ENCODE results near the gene FMN1.

FMN1 gene

DNA sequence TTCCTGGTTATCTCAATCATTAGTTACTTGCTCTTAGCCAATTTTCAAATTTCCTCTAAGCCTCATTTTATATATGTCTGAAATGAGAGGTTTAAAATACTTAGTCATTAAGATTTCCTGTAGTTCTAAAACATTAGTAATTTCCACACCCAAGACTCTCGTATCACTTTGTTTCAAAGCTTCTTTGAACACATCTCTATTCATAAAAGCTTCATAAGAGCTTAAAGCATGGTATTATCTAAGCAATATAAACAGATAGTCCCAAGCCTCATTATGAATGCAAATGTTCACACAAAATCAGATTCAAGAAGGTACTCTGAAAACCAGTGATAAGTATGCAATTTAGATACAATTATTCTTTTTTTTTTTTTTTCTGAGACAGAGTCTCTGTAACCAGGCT lies 217.0 kb downstream of the FMN1 start:
- H3K4me2 ChIP-seq = no peak overlapping the region
- H3K36me3 ChIP-seq = peaks cover 0 to 8% (median 0%) of the 10 kb centered on the region in 11 experiments; a peak in 2 of 22 replicates
- H3K27me3 ChIP-seq = no peaks in the 10 kb centered on the region
- no peaks in the 10 kb centered on the region for H3K4me1 ChIP-seq
- H3K4me3 ChIP-seq = no peak overlapping the region
- H3K9me3 ChIP-seq (replicated peaks in 1 of 11) = no peaks in the 10 kb centered on the region
- no peak for TF ChIP-seq Cebpa-rat (IDR thresholded peaks at IDR 0.05)
- H3K27ac ChIP-seq = no peak overlapping the region
- no peak overlapping the region for H3K9ac ChIP-seq
- peaks cover 0 to 100% (median 0%) of the 10 kb centered on the region in 11 experiments; a peak in 5 of 22 replicates for H4K20me1 ChIP-seq

DNA sequence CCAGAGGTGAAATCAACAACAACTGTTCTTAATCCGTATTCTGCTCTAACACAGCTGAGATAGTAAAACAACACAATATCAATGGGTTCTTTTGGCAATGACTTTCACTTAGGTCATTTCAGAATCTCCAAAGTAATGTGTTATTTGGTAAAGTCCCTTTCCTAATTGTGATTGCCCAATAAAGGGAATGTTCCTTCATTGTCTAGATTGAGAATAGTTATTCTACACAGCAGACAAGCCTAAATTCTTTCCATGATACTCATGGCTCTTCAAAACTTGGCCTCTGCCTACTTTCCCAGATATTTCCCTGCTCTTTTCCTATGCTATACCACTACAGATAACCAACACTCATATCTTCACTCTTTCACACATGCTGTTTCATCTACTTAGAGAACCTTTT lies 219.8 kb downstream of the FMN1 start:
- Histone ChIP-seq H4K20me1 (peaks cover 0 to 100% (median 0%) of the 10 kb centered on the region in 11 experiments; a peak in 5 of 22 replicates), H3K4me1 (no peaks in the 10 kb centered on the region), H3K4me2 (no peak overlapping the region), H3K9me3 (replicated peaks in 1 of 11) (no peaks in the 10 kb centered on the region), H3K9ac (no peak overlapping the region), H3K27ac (no peak overlapping the region), H3K27me3 (no peaks in the 10 kb centered on the region), H3K36me3 (peaks cover 0 to 8% (median 0%) of the 10 kb centered on the region in 11 experiments; a peak in 2 of 22 replicates), H3K4me3 (no peak overlapping the region)
- TF ChIP-seq Cebpa-rat (IDR thresholded peaks at IDR 0.05) = no peak

DNA sequence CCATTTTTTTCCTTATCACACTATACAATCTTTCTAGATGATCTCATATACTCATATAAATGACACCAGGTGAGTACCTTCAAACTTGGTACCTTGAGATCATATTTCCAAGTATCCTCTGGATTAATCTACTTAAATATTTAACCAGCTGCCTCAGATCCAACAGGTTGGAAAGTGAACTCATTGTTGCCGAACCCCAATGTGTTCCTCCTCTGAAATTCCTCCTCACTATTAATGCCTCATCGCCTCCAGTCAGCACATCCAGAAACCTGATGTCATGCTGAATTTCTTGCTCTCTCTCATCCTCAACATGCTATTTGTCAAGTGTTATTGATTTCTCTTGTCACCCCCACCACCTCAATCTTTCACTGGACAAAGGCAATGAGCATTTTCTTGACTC lies 221.8 kb downstream of the FMN1 start:
- Histone ChIP-seq H3K9ac (no peak overlapping the region), H3K4me3 (no peak overlapping the region), H4K20me1 (peaks cover 0 to 97% (median 0%) of the 10 kb centered on the region in 11 experiments; a peak in 5 of 22 replicates), H3K9me3 (replicated peaks in 1 of 11) (no peaks in the 10 kb centered on the region), H3K27me3 (no peaks in the 10 kb centered on the region), H3K4me1 (no peaks in the 10 kb centered on the region), H3K36me3 (peaks cover 0 to 25% (median 0%) of the 10 kb centered on the region in 11 experiments; a peak in 4 of 22 replicates), H3K27ac (no peak overlapping the region), H3K4me2 (no peak overlapping the region)
- no peak for TF ChIP-seq Cebpa-rat (IDR thresholded peaks at IDR 0.05)

DNA sequence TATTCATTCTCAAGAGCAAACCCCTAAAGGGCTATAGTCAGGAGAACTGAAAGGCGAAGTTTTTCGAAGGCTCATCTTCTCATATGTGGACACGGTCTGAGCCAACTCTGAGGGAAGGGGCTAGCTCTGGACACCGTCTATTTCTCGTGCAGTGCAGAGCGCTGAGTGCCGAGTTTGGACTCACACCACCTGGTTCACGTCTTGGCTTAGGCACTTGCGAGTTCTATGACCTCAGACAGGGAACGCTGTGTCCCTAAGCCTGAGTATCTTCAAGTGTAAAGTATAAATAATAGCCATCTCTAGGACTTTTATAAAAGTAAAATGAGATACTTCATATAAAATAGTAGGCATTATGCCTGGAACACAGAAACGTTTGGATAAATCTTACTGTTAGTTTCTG lies 223.7 kb downstream of the FMN1 start:
- H3K4me2 ChIP-seq = no peak overlapping the region
- H3K27me3 ChIP-seq = no peaks in the 10 kb centered on the region
- H3K9ac ChIP-seq = no peak overlapping the region
- H4K20me1 ChIP-seq = peaks cover 0 to 97% (median 0%) of the 10 kb centered on the region in 11 experiments; a peak in 5 of 22 replicates
- no peak overlapping the region for H3K27ac ChIP-seq
- TF ChIP-seq Cebpa-rat (IDR thresholded peaks at IDR 0.05) = no peak
- no peaks in the 10 kb centered on the region for H3K9me3 ChIP-seq (replicated peaks in 1 of 11)
- H3K4me3 ChIP-seq = no peak overlapping the region
- H3K4me1 ChIP-seq = no peaks in the 10 kb centered on the region
- peaks cover 0 to 37% (median 0%) of the 10 kb centered on the region in 11 experiments; a peak in 4 of 22 replicates for H3K36me3 ChIP-seq

DNA sequence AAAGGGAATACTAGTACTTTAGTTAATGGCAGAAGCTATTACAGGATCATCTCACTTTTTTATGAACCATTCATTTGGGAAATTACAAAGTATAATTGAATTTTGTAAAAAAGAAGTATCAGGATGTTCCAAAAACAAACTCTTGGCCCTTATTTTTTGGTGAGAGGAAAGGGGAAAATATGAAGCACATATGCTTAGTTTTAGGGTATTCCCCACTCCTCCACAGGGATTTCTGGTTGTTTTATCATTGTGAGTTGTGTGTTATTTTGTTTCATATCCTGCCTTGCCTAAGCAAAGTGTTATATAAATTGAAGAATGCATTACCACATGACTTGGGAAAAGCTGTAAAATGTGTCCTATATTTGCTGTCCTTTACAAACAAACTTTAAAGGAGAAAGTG lies 227.0 kb downstream of the FMN1 start:
- H3K36me3 ChIP-seq = peaks cover 0 to 61% (median 0%) of the 10 kb centered on the region in 11 experiments; a peak in 4 of 22 replicates
- peaks cover 0 to 87% (median 0%) of the 10 kb centered on the region in 11 experiments; a peak in 4 of 22 replicates for H4K20me1 ChIP-seq
- no peak overlapping the region for H3K4me3 ChIP-seq
- peaks cover 0 to 7% (median 0%) of the 10 kb centered on the region in 11 experiments; a peak in 1 of 22 replicates for H3K9me3 ChIP-seq (replicated peaks in 1 of 11)
- H3K4me2 ChIP-seq = no peak overlapping the region
- no peak overlapping the region for H3K9ac ChIP-seq
- TF ChIP-seq Cebpa-rat (IDR thresholded peaks at IDR 0.05) = no peak
- H3K27me3 ChIP-seq = no peaks in the 10 kb centered on the region
- no peak overlapping the region for H3K27ac ChIP-seq
- H3K4me1 ChIP-seq = no peaks in the 10 kb centered on the region

DNA sequence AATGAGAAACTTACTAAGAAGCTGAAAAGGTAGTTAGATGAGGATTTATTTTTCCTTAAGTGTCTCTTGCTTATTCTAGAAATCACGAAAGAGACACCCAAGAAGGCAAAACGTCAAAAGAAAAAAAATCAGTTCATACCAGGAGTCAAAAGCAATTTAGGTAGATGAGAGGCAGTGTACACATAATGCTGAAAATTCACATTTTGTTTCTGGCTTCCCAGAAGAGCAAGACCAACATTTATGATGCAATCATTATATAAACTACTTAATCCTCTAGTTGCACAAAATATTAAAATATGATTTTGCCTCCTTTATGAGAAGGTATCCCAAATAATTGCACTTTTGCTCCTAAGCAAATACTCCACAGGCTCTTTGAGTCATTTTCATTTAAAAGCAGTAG lies 228.0 kb downstream of the FMN1 start:
- H3K36me3 ChIP-seq = peaks cover 0 to 67% (median 0%) of the 10 kb centered on the region in 11 experiments; a peak in 4 of 22 replicates
- H3K4me1 ChIP-seq = no peaks in the 10 kb centered on the region
- peaks cover 0 to 83% (median 0%) of the 10 kb centered on the region in 11 experiments; a peak in 4 of 22 replicates for H4K20me1 ChIP-seq
- H3K9me3 ChIP-seq (replicated peaks in 1 of 11) = peaks cover 0 to 11% (median under 1%) of the 10 kb centered on the region in 11 experiments; a peak in 6 of 22 replicates
- H3K4me3 ChIP-seq = no peak overlapping the region
- TF ChIP-seq Cebpa-rat (IDR thresholded peaks at IDR 0.05) = no peak
- no peaks in the 10 kb centered on the region for H3K27me3 ChIP-seq
- no peak overlapping the region for H3K9ac ChIP-seq
- no peak overlapping the region for H3K27ac ChIP-seq
- H3K4me2 ChIP-seq = no peak overlapping the region

DNA sequence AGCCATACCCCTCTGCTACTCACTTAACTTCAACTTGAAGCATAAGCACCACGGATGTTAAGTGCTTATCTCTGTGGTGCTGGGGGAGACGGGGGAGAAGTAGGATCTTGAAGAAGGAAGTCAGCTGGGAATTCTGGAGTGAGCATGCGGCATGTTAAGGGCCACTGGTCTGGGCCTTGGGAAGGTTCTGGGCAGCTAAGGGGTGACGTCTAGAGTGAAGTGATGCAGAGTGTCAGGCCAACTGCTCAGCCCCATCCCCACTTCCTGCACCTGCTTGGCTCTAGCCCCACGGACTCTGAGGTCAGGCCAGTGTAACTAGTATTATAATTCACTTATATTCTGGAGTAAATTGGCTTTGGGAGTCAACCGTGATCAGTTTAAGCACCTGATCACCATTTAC lies 228.6 kb downstream of the FMN1 start:
- no peaks in the 10 kb centered on the region for H3K27me3 ChIP-seq
- H3K9me3 ChIP-seq (replicated peaks in 1 of 11) = peaks cover 0 to 11% (median 3%) of the 10 kb centered on the region in 11 experiments; a peak in 6 of 22 replicates
- no peaks in the 10 kb centered on the region for H3K4me1 ChIP-seq
- peaks cover 0 to 73% (median 0%) of the 10 kb centered on the region in 11 experiments; a peak in 4 of 22 replicates for H3K36me3 ChIP-seq
- H3K9ac ChIP-seq = no peak overlapping the region
- peaks cover 0 to 83% (median 0%) of the 10 kb centered on the region in 11 experiments; a peak in 4 of 22 replicates for H4K20me1 ChIP-seq
- no peak overlapping the region for H3K4me3 ChIP-seq
- no peak overlapping the region for H3K27ac ChIP-seq
- no peak for TF ChIP-seq Cebpa-rat (IDR thresholded peaks at IDR 0.05)
- H3K4me2 ChIP-seq = no peak overlapping the region

DNA sequence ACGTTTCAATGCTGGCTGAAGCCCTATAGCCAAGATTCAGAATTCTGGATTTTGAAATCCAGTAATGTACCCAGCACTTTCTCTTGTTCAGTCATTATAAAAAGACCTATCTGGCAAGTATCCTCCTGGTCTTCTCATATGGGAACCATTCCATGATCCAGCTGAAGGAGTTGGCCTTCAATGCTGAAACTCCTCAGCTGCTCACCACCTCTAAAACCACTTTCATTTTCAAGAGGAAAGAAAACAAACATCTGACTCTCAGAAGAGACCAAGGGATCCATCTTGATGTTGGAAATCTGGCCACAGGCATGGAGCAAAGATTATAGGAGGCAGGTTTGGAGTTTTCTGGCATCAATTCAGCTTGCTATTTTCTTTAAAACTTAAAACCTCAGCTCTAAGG lies 235.4 kb downstream of the FMN1 start:
- Histone ChIP-seq H3K9ac (no peak overlapping the region), H3K36me3 (peaks cover 0 to 46% (median 0%) of the 10 kb centered on the region in 11 experiments; a peak in 4 of 22 replicates), H3K4me2 (no peak overlapping the region)

DNA sequence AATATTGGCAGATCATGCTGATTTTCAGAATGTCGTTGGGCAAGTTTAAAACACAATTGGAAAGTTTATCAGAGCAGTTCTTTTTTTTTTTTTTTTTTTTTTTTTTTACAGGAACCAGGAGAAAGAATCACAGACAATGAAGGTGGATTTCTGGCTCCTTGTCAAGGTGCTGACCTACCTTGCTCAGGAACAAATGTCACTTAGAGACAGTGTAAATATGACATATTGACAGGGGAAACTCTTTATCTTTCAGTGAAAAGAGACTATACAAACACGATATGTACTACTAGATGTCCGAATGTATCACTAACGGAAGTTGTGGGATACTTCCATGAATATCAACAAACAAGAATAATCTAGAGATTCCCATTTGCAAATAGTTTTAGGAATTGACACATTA lies 237.3 kb downstream of the FMN1 start:
- Histone ChIP-seq H3K9ac (no peak overlapping the region), H3K27ac (no peak overlapping the region), H3K4me2 (no peak overlapping the region), H3K27me3 (no peaks in the 10 kb centered on the region), H3K36me3 (peaks cover 0 to 48% (median 0%) of the 10 kb centered on the region in 11 experiments; a peak in 4 of 22 replicates), H4K20me1 (peaks cover 0 to 100% (median 0%) of the 10 kb centered on the region in 11 experiments; a peak in 5 of 22 replicates), H3K4me3 (no peak overlapping the region), H3K9me3 (replicated peaks in 1 of 11) (peaks cover 0 to 10% (median 3%) of the 10 kb centered on the region in 11 experiments; a peak in 5 of 22 replicates), H3K4me1 (peaks cover 0 to 17% (median 0%) of the 10 kb centered on the region in 10 experiments; a peak in 7 of 20 replicates)
- TF ChIP-seq Cebpa-rat (IDR thresholded peaks at IDR 0.05) = no peak

More for the DNA sequence above, 235.4 kb downstream of the FMN1 start:
- Histone ChIP-seq H4K20me1 (peaks cover 0 to 88% (median 0%) of the 10 kb centered on the region in 11 experiments; a peak in 5 of 22 replicates), H3K9me3 (replicated peaks in 1 of 11) (peaks cover 0 to 11% (median 3%) of the 10 kb centered on the region in 11 experiments; a peak in 6 of 22 replicates), H3K27ac (no peak overlapping the region), H3K27me3 (no peaks in the 10 kb centered on the region), H3K4me1 (no peaks in the 10 kb centered on the region), H3K4me3 (no peak overlapping the region)
- TF ChIP-seq Cebpa-rat (IDR thresholded peaks at IDR 0.05) = no peak

All from BLaER1 treated with 17β-estradiol and CSF1 and Interleukin-3, amounts not matched to agents 10 nM and 100 nM (cell line).